ENCODE results near the gene GLIPR1L1. TPM values are rescaled to one million over a fixed set of nuclear protein-coding genes. Genes with fewer than 3 reads are reported as not detected.
"Not testable (repeated sequence)": the region's sequence is repeated elsewhere in the genome, so short reads cannot be mapped to it uniquely, and the experiment has no call there.

Gene GLIPR1L1
- total RNA-seq, 2 experiments from 2014 or later, result not detected

GRCh38 chr12:75323663-75324062 lies 10.8 kb upstream of the GLIPR1L1 start:
- no peak for ATAC-seq
- Mint-ChIP-seq H3K9me3 (ENCODE audit: low read depth) (no peaks in the 10 kb centered on the region), H3K4me1 (no peaks in the 10 kb centered on the region), H3K4me3 (no peak overlapping the region), H3K36me3 (no peaks in the 10 kb centered on the region), H3K27ac (no peak overlapping the region), H3K27me3 (peaks cover 16% of the 10 kb centered on the region)
- no peak for DNase-seq
- CTCF ChIA-PET, result no interaction called here

- no peak overlapping the region for H3K27ac Mint-ChIP-seq
- no peaks in the 10 kb centered on the region for H3K9me3 Mint-ChIP-seq (ENCODE audit: low read depth)
- H3K27me3 Mint-ChIP-seq, result peaks cover 26% of the 10 kb centered on the region
- no peak for ATAC-seq
- no peak overlapping the region for H3K4me3 Mint-ChIP-seq
- CTCF ChIA-PET, result no interaction called here
- H3K36me3 Mint-ChIP-seq, result no peaks in the 10 kb centered on the region
- DNase-seq, result no peak
- peaks cover 9% of the 10 kb centered on the region for H3K4me1 Mint-ChIP-seq
Measured at GRCh38 chr12:75327642-75328041, 6.8 kb upstream of the GLIPR1L1 start.

GRCh38 chr12:75329918-75330826 lies 4.3 kb upstream of the GLIPR1L1 start, which contains the start of gene CAPS2:
CAPS2 (minus strand) TSS chr12:75330324; CDS start chr12:75326498, 3,826 bp downstream.
- CTCF ChIA-PET, result interaction anchor here (1.1 to 1.8 kb wide), 3 partner anchors 59 to 175 kb away, joined by 3 to 5 read pairs (median 3); partner anchors contain the start of gene GLIPR1L2

GRCh38 chr12:75337905-75338304 lies 3.4 kb downstream of the GLIPR1L1 start:
- DNase-seq (no peak), ATAC-seq (no peak)
- CTCF ChIA-PET, result interaction anchor here (0.6 to 0.7 kb wide), 2 partner anchors 53 to 1426 kb away, joined by 3 to 6 read pairs; partner anchors contain the start of gene GLIPR1L2
- peaks cover 7% of the 10 kb centered on the region for H3K36me3 Mint-ChIP-seq
- no peaks in the 10 kb centered on the region for H3K9me3 Mint-ChIP-seq (ENCODE audit: low read depth)
- H3K4me1 Mint-ChIP-seq, result peaks cover 25% of the 10 kb centered on the region
- peaks cover 19% of the 10 kb centered on the region for H3K27me3 Mint-ChIP-seq
- H3K27ac Mint-ChIP-seq, result peak overlapping the region; percentile 62
- no peak overlapping the region for H3K4me3 Mint-ChIP-seq

More at GRCh38 chr12:75329918-75330826, 4.3 kb upstream of the GLIPR1L1 start, which contains the start of gene CAPS2:
- DNase-seq, result peak; percentile 80
- H3K4me1 Mint-ChIP-seq, result peaks cover 19% of the 10 kb centered on the region
- H3K27ac Mint-ChIP-seq, result peak within 1 kb of the TSS; percentile 54
- H3K36me3 Mint-ChIP-seq, result no peaks in the 10 kb centered on the region
- peak within 1 kb of the TSS; percentile 81 for H3K4me3 Mint-ChIP-seq
- no peaks in the 10 kb centered on the region for H3K9me3 Mint-ChIP-seq (ENCODE audit: low read depth)
- H3K27me3 Mint-ChIP-seq, result peaks cover 32% of the 10 kb centered on the region
- ATAC-seq, result peak; percentile 84

- no peak for DNase-seq
- Mint-ChIP-seq H3K4me1 (peaks cover 26% of the 10 kb centered on the region), H3K27me3 (peaks cover 8% of the 10 kb centered on the region), H3K4me3 (no peak overlapping the region), H3K36me3 (peaks cover 14% of the 10 kb centered on the region), H3K9me3 (ENCODE audit: low read depth) (peaks cover 3% of the 10 kb centered on the region), H3K27ac (no peak overlapping the region)
- no peak for ATAC-seq
- CTCF ChIA-PET, result no interaction called here
Measured at GRCh38 chr12:75341873-75342272, 7.4 kb downstream of the GLIPR1L1 start.

GRCh38 chr12:75345531-75345930 lies 11.1 kb downstream of the GLIPR1L1 start:
- peaks cover 18% of the 10 kb centered on the region for H3K4me1 Mint-ChIP-seq
- peaks cover 12% of the 10 kb centered on the region for H3K36me3 Mint-ChIP-seq
- CTCF ChIA-PET, result no interaction called here
- H3K27ac Mint-ChIP-seq, result no peak overlapping the region
- H3K9me3 Mint-ChIP-seq (ENCODE audit: low read depth), result peaks cover 3% of the 10 kb centered on the region
- ATAC-seq, result no peak
- H3K27me3 Mint-ChIP-seq, result peaks cover 4% of the 10 kb centered on the region
- no peak overlapping the region for H3K4me3 Mint-ChIP-seq
- no peak for DNase-seq

GRCh38 chr12:75346215-75346614 lies 11.7 kb downstream of the GLIPR1L1 start:
- peak; percentile 89 for ATAC-seq
- CTCF ChIA-PET, result not testable (repeated sequence)
- peaks cover 16% of the 10 kb centered on the region for H3K36me3 Mint-ChIP-seq

GRCh38 chr12:75349946-75350345 lies 15.5 kb downstream of the GLIPR1L1 start:
- ATAC-seq (no peak), DNase-seq (no peak)
- H3K4me1 Mint-ChIP-seq, result peaks cover 22% of the 10 kb centered on the region
- CTCF ChIA-PET, result no interaction called here
- H3K4me3 Mint-ChIP-seq, result no peak overlapping the region
- H3K9me3 Mint-ChIP-seq (ENCODE audit: low read depth), result peaks cover 11% of the 10 kb centered on the region
- peaks cover 31% of the 10 kb centered on the region for H3K36me3 Mint-ChIP-seq
- H3K27ac Mint-ChIP-seq, result no peak overlapping the region
- H3K27me3 Mint-ChIP-seq, result no peaks in the 10 kb centered on the region

More at GRCh38 chr12:75346215-75346614, 11.7 kb downstream of the GLIPR1L1 start:
- H3K4me1 Mint-ChIP-seq, result peaks cover 22% of the 10 kb centered on the region
- not testable (repeated sequence) for H3K4me3 Mint-ChIP-seq; H3K27me3 Mint-ChIP-seq; H3K27ac Mint-ChIP-seq; H3K9me3 Mint-ChIP-seq (ENCODE audit: low read depth)
- peak; percentile 60 for DNase-seq

GRCh38 chr12:75350413-75350812 lies 15.9 kb downstream of the GLIPR1L1 start:
- CTCF ChIA-PET, result no interaction called here
- no peak for ATAC-seq
- Mint-ChIP-seq H3K27me3 (no peaks in the 10 kb centered on the region), H3K4me1 (peaks cover 22% of the 10 kb centered on the region), H3K36me3 (peaks cover 35% of the 10 kb centered on the region), H3K4me3 (no peak overlapping the region), H3K9me3 (ENCODE audit: low read depth) (peaks cover 15% of the 10 kb centered on the region), H3K27ac (no peak overlapping the region)
- DNase-seq, result no peak

GRCh38 chr12:75354011-75354410 lies 19.5 kb downstream of the GLIPR1L1 start:
- H3K9me3 Mint-ChIP-seq (ENCODE audit: low read depth), result peaks cover 19% of the 10 kb centered on the region
- ATAC-seq (no peak), DNase-seq (no peak)
- CTCF ChIA-PET, result no interaction called here
- no peaks in the 10 kb centered on the region for H3K27me3 Mint-ChIP-seq
- H3K4me1 Mint-ChIP-seq, result peaks cover 10% of the 10 kb centered on the region
- H3K36me3 Mint-ChIP-seq, result peaks cover 28% of the 10 kb centered on the region
- no peak overlapping the region for H3K27ac Mint-ChIP-seq
- no peak overlapping the region for H3K4me3 Mint-ChIP-seq

- Mint-ChIP-seq H3K27me3 (no peaks in the 10 kb centered on the region), H3K27ac (no peak overlapping the region), H3K4me3 (no peak overlapping the region), H3K36me3 (peaks cover 18% of the 10 kb centered on the region), H3K4me1 (peaks cover 8% of the 10 kb centered on the region), H3K9me3 (ENCODE audit: low read depth) (peaks cover 11% of the 10 kb centered on the region)
- DNase-seq (no peak), ATAC-seq (no peak)
- CTCF ChIA-PET, result no interaction called here
Measured at GRCh38 chr12:75360920-75361319, 26.4 kb downstream of the GLIPR1L1 start.

- DNase-seq, result no peak
- no peaks in the 10 kb centered on the region for H3K27me3 Mint-ChIP-seq
- no peak for ATAC-seq
- peak overlapping the region; percentile 12 for H3K27ac Mint-ChIP-seq
- H3K4me3 Mint-ChIP-seq, result no peak overlapping the region
- H3K36me3 Mint-ChIP-seq, result peaks cover 18% of the 10 kb centered on the region
- CTCF ChIA-PET, result no interaction called here
- H3K4me1 Mint-ChIP-seq, result peaks cover 11% of the 10 kb centered on the region
- peaks cover 11% of the 10 kb centered on the region for H3K9me3 Mint-ChIP-seq (ENCODE audit: low read depth)
Measured at GRCh38 chr12:75361408-75361807, 26.9 kb downstream of the GLIPR1L1 start.

GRCh38 chr12:75364919-75365318 lies 30.4 kb downstream of the GLIPR1L1 start:
- H3K27ac Mint-ChIP-seq, result no peak overlapping the region
- ATAC-seq, result no peak
- no peak for DNase-seq
- peaks cover 17% of the 10 kb centered on the region for H3K4me1 Mint-ChIP-seq
- H3K9me3 Mint-ChIP-seq (ENCODE audit: low read depth), result peaks cover 11% of the 10 kb centered on the region
- peaks cover 16% of the 10 kb centered on the region for H3K36me3 Mint-ChIP-seq
- H3K27me3 Mint-ChIP-seq, result no peaks in the 10 kb centered on the region
- CTCF ChIA-PET, result no interaction called here
- H3K4me3 Mint-ChIP-seq, result no peak overlapping the region

- no peaks in the 10 kb centered on the region for H3K27me3 Mint-ChIP-seq
- ATAC-seq, result peak; percentile 51
- H3K4me1 Mint-ChIP-seq, result peaks cover 10% of the 10 kb centered on the region
- H3K36me3 Mint-ChIP-seq, result peaks cover 3% of the 10 kb centered on the region
- peaks cover 3% of the 10 kb centered on the region for H3K9me3 Mint-ChIP-seq (ENCODE audit: low read depth)
- CTCF ChIA-PET, result interaction anchor here (1.1 to 1.2 kb wide), 2 partner anchors 15 to 56 kb away, joined by 3 read pairs; no protein-coding TSS in a partner anchor
- no peak overlapping the region for H3K27ac Mint-ChIP-seq
- H3K4me3 Mint-ChIP-seq, result no peak overlapping the region
- no peak for DNase-seq
Measured at GRCh38 chr12:75366629-75367028, 32.2 kb downstream of the GLIPR1L1 start.

All from activated CD8-positive, alpha-beta memory T cell treated with anti-CD3 and anti-CD28 coated beads, Interleukin-2, amount 10 ng/mL, durations not matched to agents 7 days and 5 days (primary cell).